PC-9 (cell line): Measurements from ENCODE around the gene INHBB. TPM values are rescaled to one million over a fixed set of nuclear protein-coding genes. Genes with fewer than 3 reads are reported as not detected.
A peak's percentile ranks its signal among the peaks of the same experiment; 100 is the strongest.

ENCODE experiments used
- BruUV-seq: library from RNA; stranded (reverse); fragments of 400-500 nt; replicated peaks from 2 replicates; lab custom pipeline; 2021; lab: Mats Ljungman, UMichigan
- CTCF ChIA-PET: fragments of 300-600 bp; sonication (Branson Sonifier 250); formaldehyde crosslinking; loops from one replicate; lab custom pipeline; 2022; ENCODE audit warnings: antibody characterized with exemption; lab: Charles Lee
- POLR2A ChIA-PET: fragments of 300-600 bp; sonication (Branson Sonifier 250); formaldehyde crosslinking; loops from one replicate; lab custom pipeline; 2022; ENCODE audit warnings: antibody characterized with exemption; ENCODE audit not compliant: unreplicated experiment; lab: Charles Lee
- DNase-seq, 2 experiments: peaks; one replicate each; pipeline versions ENCODE4 v3.0.0 to v3.0.0-alpha.2; 2015 to 2022; ENCODE audit warnings: mixed read lengths in 1 of 2
- H2AFZ ChIP-seq: fragments of 200-600 bp; sonication (generic); 2 replicates; pipeline ENCODE4 v1.8.1; 2017; ENCODE audit warnings: antibody characterized with exemption
- H3F3A ChIP-seq: fragments of 200-600 bp; sonication (generic); 2 replicates; pipeline ENCODE4 v1.8.1; 2017; ENCODE audit warnings: antibody characterized with exemption, mild to moderate bottlenecking, low read depth; ENCODE audit not compliant: insufficient read depth
- H3K27ac ChIP-seq: fragments of 200-600 bp; sonication (generic); 2 replicates; pipeline ENCODE4 v1.6.1; 2016; ENCODE audit warnings: mixed run types
- H3K27me3 ChIP-seq: fragments of 200-600 bp; sonication (generic); 2 replicates; pipeline ENCODE4 v1.6.1; 2016; ENCODE audit warnings: low read depth, mixed run types; ENCODE audit not compliant: insufficient read depth
- H3K36me3 ChIP-seq: fragments of 200-600 bp; sonication (generic); 2 replicates; pipeline ENCODE4 v1.6.1; 2016; ENCODE audit warnings: low read depth, mixed run types
- H3K4me1 ChIP-seq: fragments of 200-600 bp; sonication (generic); replicated peaks from 2 replicates; pipeline ENCODE4 v1.6.1; 2016; ENCODE audit warnings: mixed run types; ENCODE audit not compliant: insufficient read depth
- H3K4me2 ChIP-seq: fragments of 200-600 bp; sonication (generic); 2 replicates; pipeline ENCODE4 v1.6.1; 2017; ENCODE audit warnings: mixed run types
- H3K4me3 ChIP-seq: fragments of 200-600 bp; sonication (generic); 2 replicates; pipeline ENCODE4 v1.6.1; 2016; ENCODE audit warnings: mixed run types
- H3K79me2 ChIP-seq: fragments of 200-600 bp; sonication (generic); 2 replicates; pipeline ENCODE4 v1.6.1; 2017; ENCODE audit warnings: low read depth, mixed run types
- H3K9me2 ChIP-seq: fragments of 200-600 bp; sonication (generic); 2 replicates; pipeline ENCODE4 v1.8.1; 2017; ENCODE audit warnings: mild to moderate bottlenecking; ENCODE audit not compliant: insufficient read depth
- H3K9me3 ChIP-seq: fragments of 200-600 bp; sonication (generic); 2 replicates; pipeline ENCODE4 v1.8.1; 2016; ENCODE audit warnings: low read depth; ENCODE audit not compliant: insufficient read depth
- H4K20me1 ChIP-seq: fragments of 200-600 bp; sonication (generic); 2 replicates; pipeline ENCODE4 v1.8.1; 2017; ENCODE audit not compliant: insufficient read depth
- CTCF ChIP-seq: fragments of 200-600 bp; sonication (generic); conservative IDR thresholded peaks from 2 replicates; pipeline ENCODE4 v1.6.1; 2017; ENCODE audit warnings: mixed run types, antibody characterized with exemption, mild to moderate bottlenecking, moderate library complexity
- EZH2 ChIP-seq: fragments of 200-600 bp; sonication (generic); IDR thresholded peaks from 2 replicates; pipeline ENCODE4 v1.8.0; 2017; ENCODE audit warnings: antibody characterized with exemption, low read depth
- intact Hi-C: fragments of 100-400 bp; cut with micrococcal nuclease; formaldehyde crosslinking; loops from one replicate; pipeline ENCODE4 v1.10.0; 2022; ENCODE audit not compliant: unreplicated experiment
- total RNA-seq: library from RNA; stranded (reverse); gene quantifications from 2 replicates; pipeline ENCODE4 v1.2.3, GENCODE V29; 2021

INHBB gene
- total RNA-seq, 1 experiment from 2014 or later = 57.5 TPM

DNA sequence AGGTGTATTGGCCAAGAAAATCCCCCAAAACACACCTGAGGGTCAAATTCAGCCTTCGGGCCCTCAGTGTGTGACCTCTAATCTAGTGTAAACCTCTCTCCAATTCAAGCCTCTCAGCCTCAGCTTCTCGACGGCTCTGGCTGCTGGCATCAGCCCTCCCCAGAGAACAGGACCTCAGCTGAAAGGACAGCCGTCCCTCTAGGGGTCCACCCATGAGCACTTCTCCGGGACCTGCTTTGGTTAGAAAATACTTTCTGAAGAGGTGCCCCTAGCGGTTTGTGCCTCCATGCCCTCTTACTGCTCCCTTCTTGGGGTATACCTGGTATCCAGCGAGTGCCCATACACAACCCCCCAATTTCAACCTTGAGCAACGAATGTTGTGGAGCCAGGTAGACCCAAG, 48.8 kb downstream of the INHBB start:
- no peak overlapping the region for H3K27ac ChIP-seq

GRCh38 chr2:120395221-120396012, 49.5 kb downstream of the INHBB start:
- BruUV-seq = no TSS peak
- no peak overlapping the region for H3K4me3 ChIP-seq
- TF ChIP-seq CTCF = no peak
- no peak for TF ChIP-seq EZH2
- H2AFZ ChIP-seq = no peak overlapping the region
- peaks cover 49% of the 10 kb centered on the region for H3K4me1 ChIP-seq
- DNase-seq = no peak
- no peaks in the 10 kb centered on the region for H3K9me2 ChIP-seq
- intact Hi-C loops = loop anchor here (5.0 kb wide), 1 partner anchor 127 kb away; no protein-coding TSS in a partner anchor
- H3K27me3 ChIP-seq = no peaks in the 10 kb centered on the region
- H3K9me3 ChIP-seq = no peaks in the 10 kb centered on the region
- H3K4me2 ChIP-seq = peak overlapping the region; percentile 10; the same call in 1 of the 2 replicates
- H3K36me3 ChIP-seq = no peaks in the 10 kb centered on the region
- no peak overlapping the region for H3K27ac ChIP-seq
- ChIA-PET CTCF (interaction anchor here (0.6 kb wide), 1 partner anchor 47 kb away, joined by 3 read pairs; no protein-coding TSS in a partner anchor), POLR2A (interaction anchor here (1.0 kb wide), 1 partner anchor 680 kb away, joined by 7 read pairs; no protein-coding TSS in a partner anchor)
- no peaks in the 10 kb centered on the region for H4K20me1 ChIP-seq
- peaks cover 41% of the 10 kb centered on the region for H3F3A ChIP-seq
- no peaks in the 10 kb centered on the region for H3K79me2 ChIP-seq

More for the DNA sequence above, 48.8 kb downstream of the INHBB start:
- H3K27me3 ChIP-seq = no peaks in the 10 kb centered on the region
- H3K4me3 ChIP-seq = no peak overlapping the region
- ChIA-PET POLR2A (no interaction called here), CTCF (no interaction called here)
- H3K36me3 ChIP-seq = no peaks in the 10 kb centered on the region
- no TSS peak for BruUV-seq
- H3K4me2 ChIP-seq = no peak overlapping the region
- H3K4me1 ChIP-seq = peaks cover 42% of the 10 kb centered on the region
- no peak for DNase-seq
- H3K79me2 ChIP-seq = no peaks in the 10 kb centered on the region
- intact Hi-C loops = loop anchor here (5.0 kb wide), 1 partner anchor 128 kb away; no protein-coding TSS in a partner anchor
- no peaks in the 10 kb centered on the region for H4K20me1 ChIP-seq
- no peaks in the 10 kb centered on the region for H3K9me3 ChIP-seq
- H3K9me2 ChIP-seq = no peaks in the 10 kb centered on the region
- no peak for TF ChIP-seq CTCF
- TF ChIP-seq EZH2 = no peak
- H3F3A ChIP-seq = peaks cover 35% of the 10 kb centered on the region
- H2AFZ ChIP-seq = no peak overlapping the region

GRCh38 chr2:120396013-120396860, 50.3 kb downstream of the INHBB start:
- H3K36me3 ChIP-seq = no peaks in the 10 kb centered on the region
- peak overlapping the region; percentile 96 for H3K27ac ChIP-seq
- H3F3A ChIP-seq = peaks cover 41% of the 10 kb centered on the region
- ChIA-PET CTCF (interaction anchor here (0.6 kb wide), 1 partner anchor 46 kb away, joined by 3 read pairs; no protein-coding TSS in a partner anchor), POLR2A (interaction anchor here (0.6 to 1.0 kb wide), 3 partner anchors 23 to 679 kb away, joined by 5 to 7 read pairs (median 5); no protein-coding TSS in a partner anchor)
- intact Hi-C loops = loop anchor here (5.0 kb wide), 1 partner anchor 126 kb away; no protein-coding TSS in a partner anchor
- H3K4me2 ChIP-seq = peak overlapping the region; percentile 75
- no peak overlapping the region for H2AFZ ChIP-seq
- H3K4me3 ChIP-seq = no peak overlapping the region
- peak in 1 of 2 experiments; percentile 64 for DNase-seq
- no peaks in the 10 kb centered on the region for H3K9me3 ChIP-seq
- peaks cover 57% of the 10 kb centered on the region for H3K4me1 ChIP-seq
- no peaks in the 10 kb centered on the region for H3K9me2 ChIP-seq
- no peaks in the 10 kb centered on the region for H3K79me2 ChIP-seq
- H4K20me1 ChIP-seq = no peaks in the 10 kb centered on the region
- BruUV-seq = no TSS peak
- H3K27me3 ChIP-seq = no peaks in the 10 kb centered on the region
- TF ChIP-seq EZH2 (no peak), CTCF (no peak)
